ENCODE results near the gene PEX3. TPM values are rescaled to one million over a fixed set of nuclear protein-coding genes. Genes with fewer than 3 reads are reported as not detected.

The PEX3 gene
- total RNA-seq, 1 donor from 2014 or later, result 7.8 TPM

DNA sequence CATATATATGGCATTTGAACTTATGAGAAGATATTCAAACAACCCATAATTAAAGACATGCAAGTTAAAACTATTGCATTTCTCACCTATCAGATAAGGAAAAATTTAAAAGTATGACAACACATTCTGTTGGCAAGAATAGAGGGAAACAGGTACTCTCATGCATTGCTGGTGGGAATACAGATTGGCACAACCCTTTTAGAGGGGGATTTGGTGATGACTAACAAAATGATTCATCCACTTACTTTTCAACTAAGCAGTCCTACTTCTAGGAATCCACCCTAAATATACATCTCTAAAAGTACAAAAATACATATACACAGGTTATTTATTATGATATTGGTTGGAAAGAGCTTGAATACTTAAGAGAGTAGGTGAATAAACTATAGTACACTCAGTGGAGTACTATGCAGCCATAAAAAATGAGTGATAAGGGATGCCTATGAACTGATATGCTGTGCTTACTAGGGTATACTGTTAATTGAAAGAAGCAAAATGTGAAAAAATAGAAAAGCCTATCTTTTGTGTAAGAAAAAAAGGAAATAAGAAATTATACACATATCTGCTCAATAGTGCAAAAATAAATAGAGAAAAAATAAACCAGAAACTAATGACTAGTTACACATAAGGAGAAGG lies 42.3 kb upstream of the PEX3 start:
- no peak overlapping the region for H3K4me3 ChIP-seq (ENCODE audit: low read depth, low read length)
- DNase-seq (ENCODE audit: low read depth), result no peak
- TF ChIP-seq, protein P1, sequence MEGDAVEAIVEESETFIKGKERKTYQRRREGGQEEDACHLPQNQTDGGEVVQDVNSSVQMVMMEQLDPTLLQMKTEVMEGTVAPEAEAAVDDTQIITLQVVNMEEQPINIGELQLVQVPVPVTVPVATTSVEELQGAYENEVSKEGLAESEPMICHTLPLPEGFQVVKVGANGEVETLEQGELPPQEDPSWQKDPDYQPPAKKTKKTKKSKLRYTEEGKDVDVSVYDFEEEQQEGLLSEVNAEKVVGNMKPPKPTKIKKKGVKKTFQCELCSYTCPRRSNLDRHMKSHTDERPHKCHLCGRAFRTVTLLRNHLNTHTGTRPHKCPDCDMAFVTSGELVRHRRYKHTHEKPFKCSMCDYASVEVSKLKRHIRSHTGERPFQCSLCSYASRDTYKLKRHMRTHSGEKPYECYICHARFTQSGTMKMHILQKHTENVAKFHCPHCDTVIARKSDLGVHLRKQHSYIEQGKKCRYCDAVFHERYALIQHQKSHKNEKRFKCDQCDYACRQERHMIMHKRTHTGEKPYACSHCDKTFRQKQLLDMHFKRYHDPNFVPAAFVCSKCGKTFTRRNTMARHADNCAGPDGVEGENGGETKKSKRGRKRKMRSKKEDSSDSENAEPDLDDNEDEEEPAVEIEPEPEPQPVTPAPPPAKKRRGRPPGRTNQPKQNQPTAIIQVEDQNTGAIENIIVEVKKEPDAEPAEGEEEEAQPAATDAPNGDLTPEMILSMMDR (conservative IDR thresholded peaks at IDR 0.05; ENCODE audit: low read depth, low read length), result no peak

DNA sequence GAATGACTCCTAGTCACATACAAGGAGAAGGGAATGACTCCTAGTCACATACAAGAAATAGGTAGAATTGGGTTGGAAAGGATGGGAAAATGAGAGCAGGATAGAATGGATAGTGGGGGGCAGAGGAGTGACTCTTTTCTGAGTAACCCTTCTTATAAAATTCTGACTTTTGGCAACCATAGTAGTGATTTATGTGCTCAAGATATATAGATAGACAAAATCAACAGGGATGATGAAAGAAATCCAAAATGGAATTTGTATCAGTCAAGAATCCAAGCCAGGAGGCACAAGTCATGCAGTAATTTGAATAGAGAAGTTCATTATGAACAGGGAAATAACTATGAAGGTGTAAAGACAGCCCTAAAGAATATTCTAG lies 41.8 kb upstream of the PEX3 start:
- no peak overlapping the region for H3K4me3 ChIP-seq (ENCODE audit: low read depth, low read length)
- TF ChIP-seq, protein P1 (conservative IDR thresholded peaks at IDR 0.05; ENCODE audit: low read depth, low read length), result no peak
- no peak for DNase-seq (ENCODE audit: low read depth)

DNA sequence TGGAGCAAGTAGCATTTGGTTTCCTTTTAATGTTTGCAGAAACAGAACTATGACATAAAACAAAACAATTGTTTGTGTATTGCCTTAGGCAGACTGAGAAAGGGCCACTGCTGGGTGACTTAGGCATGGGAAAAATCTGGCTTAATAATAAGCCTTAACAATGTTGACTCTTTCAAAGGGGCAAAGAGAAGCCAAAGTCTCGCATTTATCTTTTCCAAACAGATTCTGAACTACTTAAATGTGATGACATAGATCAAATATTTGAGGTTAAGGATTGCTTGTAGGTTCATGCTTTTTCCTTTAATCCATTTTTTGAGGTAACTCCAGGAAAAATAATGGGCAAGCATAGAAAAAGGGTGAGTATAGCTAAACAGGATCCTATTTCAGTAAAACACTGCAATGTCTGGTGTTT lies 39.7 kb upstream of the PEX3 start:
- TF ChIP-seq, protein P1 (conservative IDR thresholded peaks at IDR 0.05; ENCODE audit: low read depth, low read length), result no peak
- no peak overlapping the region for H3K4me3 ChIP-seq (ENCODE audit: low read depth, low read length)
- DNase-seq (ENCODE audit: low read depth), result no peak

DNA sequence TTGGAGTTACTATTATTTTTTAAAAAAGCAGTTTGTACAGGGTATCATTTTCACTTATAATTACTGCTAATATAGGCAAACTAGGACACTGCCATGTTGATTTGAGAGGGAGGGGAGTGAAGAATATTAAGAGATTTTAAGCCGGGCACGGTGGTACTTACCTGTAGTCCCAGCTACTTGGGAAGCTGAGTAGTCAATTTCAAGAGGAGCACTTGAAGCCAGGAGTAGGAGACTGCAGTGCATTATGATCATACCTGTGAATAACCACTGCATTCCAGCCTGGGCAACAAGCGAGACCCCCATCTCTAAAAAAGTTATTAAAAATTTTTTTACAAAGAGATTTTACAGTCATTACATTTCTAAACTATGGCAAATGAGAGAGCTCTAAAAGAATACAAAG lies 35.8 kb upstream of the PEX3 start:
- TF ChIP-seq, protein P1 (conservative IDR thresholded peaks at IDR 0.05; ENCODE audit: low read depth, low read length), result no peak
- no peak for DNase-seq (ENCODE audit: low read depth)

DNA sequence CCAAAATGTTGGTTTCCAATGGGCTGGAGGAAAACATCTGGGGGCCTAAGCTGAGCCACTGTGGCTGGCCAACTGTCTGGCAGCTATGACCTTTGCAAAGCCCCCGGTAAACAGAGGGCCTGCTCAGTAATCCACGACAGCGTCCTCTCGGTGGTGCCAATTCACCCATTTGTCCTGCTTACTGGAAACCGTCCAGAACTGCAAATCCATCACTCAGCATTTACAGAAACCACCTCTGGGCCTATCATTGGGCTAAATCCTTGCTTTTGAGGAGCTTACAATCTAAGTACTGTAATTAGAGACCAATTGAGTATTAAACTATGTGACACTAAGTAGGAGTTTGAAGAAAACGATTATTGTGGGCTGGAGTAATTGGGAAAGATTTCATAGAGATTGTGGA lies 31.1 kb upstream of the PEX3 start:
- no peak overlapping the region for H3K4me3 ChIP-seq (ENCODE audit: low read depth, low read length)
- DNase-seq (ENCODE audit: low read depth), result no peak
- TF ChIP-seq, protein P1 (conservative IDR thresholded peaks at IDR 0.05; ENCODE audit: low read depth, low read length), result no peak

More for the DNA sequence above, 35.8 kb upstream of the PEX3 start:
- no peak overlapping the region for H3K4me3 ChIP-seq (ENCODE audit: low read depth, low read length)

DNA sequence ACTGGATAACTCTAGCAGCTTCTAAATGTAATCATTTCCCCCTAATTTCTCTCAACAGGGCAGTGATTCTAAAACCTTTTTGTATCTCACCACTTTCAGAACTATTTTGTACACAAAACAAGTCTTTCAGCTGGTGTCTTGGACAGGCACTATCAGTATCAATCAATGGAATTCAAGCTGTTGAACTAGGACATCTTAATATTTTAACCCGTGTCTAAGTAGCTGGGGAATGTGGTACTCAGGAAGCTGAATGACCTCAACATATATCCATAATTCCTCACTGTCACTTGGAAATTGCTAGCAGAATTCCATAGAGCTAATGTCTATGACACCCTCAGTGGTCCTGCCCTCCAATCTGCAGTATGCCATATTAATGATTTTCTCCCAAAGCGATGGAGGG lies 24.6 kb upstream of the PEX3 start:
- DNase-seq (ENCODE audit: low read depth), result no peak
- no peak overlapping the region for H3K4me3 ChIP-seq (ENCODE audit: low read depth, low read length)
- TF ChIP-seq, protein P1 (conservative IDR thresholded peaks at IDR 0.05; ENCODE audit: low read depth, low read length), result no peak

DNA sequence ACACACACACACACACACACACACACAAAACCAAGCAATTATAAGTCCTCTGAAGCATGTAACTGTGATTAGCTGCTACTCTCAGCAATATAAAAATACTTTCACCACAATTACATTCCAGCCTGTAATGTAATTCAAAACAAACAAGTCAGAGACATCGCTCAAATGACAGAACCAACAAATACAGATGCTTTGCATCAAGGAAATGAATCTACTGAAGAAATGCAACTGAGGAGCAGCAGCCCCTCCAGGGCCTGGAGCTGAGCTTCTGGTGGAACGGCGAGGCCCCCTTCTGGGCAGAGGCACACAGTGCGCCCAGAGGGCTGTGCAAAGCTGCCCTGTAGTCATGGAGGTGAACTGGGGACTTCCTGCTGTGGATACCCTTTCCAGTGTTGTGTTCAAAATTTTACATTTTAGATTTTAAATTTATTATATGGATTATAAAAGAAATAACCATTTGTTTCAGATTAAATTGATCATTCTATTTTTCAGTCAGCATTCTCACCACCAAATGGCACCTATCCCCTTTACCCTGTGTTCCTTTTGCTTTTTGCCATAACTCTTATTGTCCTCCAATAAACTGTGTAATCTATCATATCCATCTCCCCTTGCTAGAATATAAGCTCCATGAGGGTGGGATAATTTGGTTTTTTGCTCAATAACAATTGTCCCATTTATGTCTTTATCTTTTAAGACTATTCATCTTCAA lies 23.3 kb upstream of the PEX3 start:
- no peak overlapping the region for H3K4me3 ChIP-seq (ENCODE audit: low read depth, low read length)
- DNase-seq (ENCODE audit: low read depth), result no peak
- TF ChIP-seq, protein P1 (conservative IDR thresholded peaks at IDR 0.05; ENCODE audit: low read depth, low read length), result peak; percentile 100

All from epithelial cell of proximal tubule (primary cell).